D721Med (cell line): ENCODE data around the gene DAZAP1.

ENCODE experiments used
- DNase-seq: peaks from one replicate; pipeline ENCODE4 v3.0.0; 2011; ENCODE audit warnings: low spot score; ENCODE audit not compliant: insufficient read length
- FAIRE-seq: peaks from 2 replicates; lab custom pipeline; 2011; peaks lifted over from hg19 to GRCh38; lab: Jason Lieb, UNC
- TF ChIP-seq, protein P1 (sequence below): IDR thresholded peaks from 2 replicates; pipeline ENCODE4 v1.5.1; 2012; ENCODE audit warnings: mild to moderate bottlenecking, control low read depth; ENCODE audit not compliant: insufficient read depth; ENCODE audit errors: missing control alignments

DAZAP1 gene

DNA sequence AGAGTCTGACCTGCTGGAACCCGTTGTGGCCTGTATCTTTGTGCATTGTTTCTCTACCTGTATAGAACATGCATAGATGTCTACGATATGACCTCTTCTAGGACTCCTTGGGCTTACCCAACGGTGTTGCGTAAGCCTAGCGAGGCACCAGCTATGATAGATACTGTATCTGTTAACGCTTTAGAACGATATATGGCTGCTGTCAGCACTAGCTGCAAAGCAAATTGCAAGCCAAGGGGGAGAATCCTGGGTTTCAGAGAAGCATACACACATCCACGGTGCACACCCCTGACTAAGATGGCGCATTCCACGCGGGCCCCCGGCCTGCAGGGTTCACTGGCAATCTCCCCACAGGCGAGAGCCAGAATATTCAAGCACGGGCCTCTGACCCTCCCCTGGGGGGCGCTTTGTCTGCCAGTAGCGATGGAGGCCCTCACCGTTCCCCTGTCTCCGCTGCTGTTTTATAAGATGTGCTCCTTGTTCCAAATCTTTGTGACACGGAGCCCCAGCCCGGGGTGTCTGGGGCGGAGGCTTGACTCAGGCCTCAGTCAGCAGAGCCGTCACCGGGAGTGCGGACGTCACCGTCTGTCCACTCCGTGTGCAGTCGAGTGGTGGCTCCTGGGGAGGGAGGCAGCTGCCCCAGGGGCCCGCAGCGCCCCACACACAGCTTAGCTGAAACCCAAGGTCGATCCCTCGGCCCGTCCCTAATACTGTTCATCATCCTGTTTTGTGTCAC lies 17.9 kb downstream of the DAZAP1 start:
- TF ChIP-seq, protein P1, sequence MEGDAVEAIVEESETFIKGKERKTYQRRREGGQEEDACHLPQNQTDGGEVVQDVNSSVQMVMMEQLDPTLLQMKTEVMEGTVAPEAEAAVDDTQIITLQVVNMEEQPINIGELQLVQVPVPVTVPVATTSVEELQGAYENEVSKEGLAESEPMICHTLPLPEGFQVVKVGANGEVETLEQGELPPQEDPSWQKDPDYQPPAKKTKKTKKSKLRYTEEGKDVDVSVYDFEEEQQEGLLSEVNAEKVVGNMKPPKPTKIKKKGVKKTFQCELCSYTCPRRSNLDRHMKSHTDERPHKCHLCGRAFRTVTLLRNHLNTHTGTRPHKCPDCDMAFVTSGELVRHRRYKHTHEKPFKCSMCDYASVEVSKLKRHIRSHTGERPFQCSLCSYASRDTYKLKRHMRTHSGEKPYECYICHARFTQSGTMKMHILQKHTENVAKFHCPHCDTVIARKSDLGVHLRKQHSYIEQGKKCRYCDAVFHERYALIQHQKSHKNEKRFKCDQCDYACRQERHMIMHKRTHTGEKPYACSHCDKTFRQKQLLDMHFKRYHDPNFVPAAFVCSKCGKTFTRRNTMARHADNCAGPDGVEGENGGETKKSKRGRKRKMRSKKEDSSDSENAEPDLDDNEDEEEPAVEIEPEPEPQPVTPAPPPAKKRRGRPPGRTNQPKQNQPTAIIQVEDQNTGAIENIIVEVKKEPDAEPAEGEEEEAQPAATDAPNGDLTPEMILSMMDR: no peak
- FAIRE-seq: no peak
- no peak for DNase-seq

DNA sequence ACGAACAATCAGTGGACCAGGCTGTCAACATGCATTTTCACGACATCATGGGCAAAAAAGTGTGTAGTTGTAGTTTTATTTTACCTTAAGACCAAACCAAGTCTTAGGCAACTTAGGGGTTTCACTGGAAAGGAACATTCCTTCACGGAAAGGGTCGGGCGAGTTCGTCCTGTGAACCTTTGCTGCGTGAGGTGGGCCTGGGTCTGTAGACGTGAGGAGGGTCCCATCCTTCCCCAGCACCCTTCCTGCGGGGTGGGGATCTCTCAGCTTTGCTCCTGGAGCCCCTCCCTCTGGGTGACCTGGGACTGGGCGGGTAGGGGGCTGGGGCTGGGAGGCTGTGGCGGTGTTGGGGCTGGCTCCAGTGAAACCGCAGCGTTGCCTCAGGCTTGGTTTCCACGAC lies 18.5 kb downstream of the DAZAP1 start:
- TF ChIP-seq, protein P1: no peak
- FAIRE-seq (no peak), DNase-seq (no peak)

DNA sequence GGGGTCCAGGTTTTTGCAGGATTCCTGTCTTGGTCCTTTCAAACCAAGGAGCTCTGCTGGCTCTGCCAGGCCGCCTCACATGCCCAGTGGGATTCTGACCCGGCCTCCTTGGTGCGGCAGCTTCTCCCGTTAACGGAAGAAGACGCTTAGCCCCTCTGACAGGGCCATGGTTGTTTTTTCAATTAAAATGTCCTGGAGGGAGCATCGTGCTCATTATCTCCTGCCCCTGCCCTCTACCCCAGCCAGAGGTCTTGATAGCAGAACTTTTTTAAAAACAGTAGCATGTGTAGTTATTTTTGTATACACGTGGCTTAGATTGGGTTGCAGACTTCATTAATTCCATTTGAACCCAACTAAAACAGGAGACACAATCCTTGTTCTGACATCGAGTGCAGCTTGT lies 19.4 kb downstream of the DAZAP1 start:
- TF ChIP-seq, protein P1: no peak
- DNase-seq (no peak), FAIRE-seq (no peak)

DNA sequence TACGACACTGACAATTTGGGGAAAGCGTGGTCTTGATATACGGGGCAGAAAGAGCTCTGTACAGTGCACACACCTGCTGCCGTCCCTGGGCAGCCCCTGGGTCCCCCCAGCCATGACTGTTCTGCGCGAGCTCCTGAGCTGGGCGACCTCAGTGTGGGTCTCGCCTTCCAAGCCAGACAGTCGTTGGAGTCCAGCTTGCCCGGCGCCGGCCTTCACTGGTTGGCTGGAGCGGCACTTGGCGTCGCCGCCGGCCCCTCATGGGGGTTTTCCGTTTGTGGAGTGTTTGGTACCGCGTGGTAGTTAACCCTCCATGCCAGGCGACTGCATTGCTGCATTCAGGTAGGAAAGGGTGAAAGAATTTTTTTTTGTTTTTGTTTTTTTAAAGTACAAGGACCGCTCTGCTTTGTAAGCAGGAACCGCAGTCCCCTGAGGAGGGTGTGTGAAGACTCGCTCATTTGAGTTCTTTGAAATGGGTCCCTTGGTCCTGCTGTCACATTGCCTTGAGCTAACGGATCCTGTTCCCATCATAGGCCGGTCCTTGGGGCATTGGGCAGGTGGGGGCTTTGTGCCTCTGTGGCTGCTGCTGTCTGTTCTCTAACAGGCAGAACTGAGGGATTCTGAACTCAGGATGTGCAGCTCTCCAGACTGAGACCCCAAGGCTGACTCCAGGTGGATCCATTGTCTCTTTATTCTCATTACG lies 20.0 kb downstream of the DAZAP1 start:
- no peak for FAIRE-seq
- TF ChIP-seq, protein P1: no peak
- no peak for DNase-seq

DNA sequence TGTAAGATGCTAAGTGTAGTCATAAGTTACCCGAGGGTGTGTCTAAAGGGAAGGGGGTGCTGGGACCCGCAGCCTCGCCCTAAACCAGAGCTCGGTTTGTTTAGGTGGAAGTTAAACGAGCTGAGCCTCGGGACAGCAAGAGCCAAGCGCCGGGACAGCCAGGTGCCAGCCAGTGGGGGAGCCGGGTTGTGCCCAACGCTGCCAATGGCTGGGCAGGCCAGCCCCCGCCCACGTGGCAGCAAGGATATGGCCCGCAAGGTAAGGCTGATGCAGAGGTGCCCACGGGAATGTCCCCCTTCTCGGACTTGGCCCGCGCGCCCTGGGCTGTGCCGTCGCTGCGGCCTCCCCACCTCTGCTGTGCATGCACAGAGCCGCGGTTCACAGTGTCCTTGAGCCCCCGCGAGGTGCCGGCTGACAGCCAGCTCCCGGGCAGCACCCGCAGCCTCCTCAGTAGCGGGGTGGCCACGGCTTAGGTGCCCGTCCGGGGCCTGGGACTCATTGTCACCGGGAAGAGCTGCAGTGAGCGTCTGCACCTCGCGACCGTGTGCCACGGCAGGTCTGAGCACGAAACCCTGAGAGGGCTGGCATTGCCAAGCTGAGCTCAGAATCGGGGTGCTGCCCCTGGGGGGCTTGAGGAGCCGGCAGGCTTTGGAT lies 21.5 kb downstream of the DAZAP1 start:
- DNase-seq (no peak), FAIRE-seq (no peak)
- TF ChIP-seq, protein P1: no peak

DNA sequence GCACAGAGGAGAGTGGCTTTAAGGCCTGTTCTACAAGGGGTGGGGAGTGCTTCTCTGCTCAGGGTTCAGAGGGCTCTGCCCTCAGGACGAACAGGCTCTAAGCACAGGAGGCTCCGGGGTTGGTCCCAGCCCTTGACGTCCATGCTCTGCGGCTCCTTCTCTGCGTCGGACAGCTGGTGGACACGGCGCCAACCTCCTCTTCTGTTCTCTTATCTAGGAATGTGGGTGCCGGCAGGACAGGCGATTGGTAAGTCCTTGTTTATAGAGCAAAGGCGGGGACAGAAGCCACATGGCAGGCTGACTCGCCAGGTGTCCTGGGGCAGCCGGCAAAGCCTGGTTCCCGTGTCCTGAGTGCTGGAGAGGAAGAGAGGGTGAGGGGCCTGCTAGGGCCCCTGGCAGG lies 22.4 kb downstream of the DAZAP1 start:
- TF ChIP-seq, protein P1: no peak
- DNase-seq (no peak), FAIRE-seq (no peak)

DNA sequence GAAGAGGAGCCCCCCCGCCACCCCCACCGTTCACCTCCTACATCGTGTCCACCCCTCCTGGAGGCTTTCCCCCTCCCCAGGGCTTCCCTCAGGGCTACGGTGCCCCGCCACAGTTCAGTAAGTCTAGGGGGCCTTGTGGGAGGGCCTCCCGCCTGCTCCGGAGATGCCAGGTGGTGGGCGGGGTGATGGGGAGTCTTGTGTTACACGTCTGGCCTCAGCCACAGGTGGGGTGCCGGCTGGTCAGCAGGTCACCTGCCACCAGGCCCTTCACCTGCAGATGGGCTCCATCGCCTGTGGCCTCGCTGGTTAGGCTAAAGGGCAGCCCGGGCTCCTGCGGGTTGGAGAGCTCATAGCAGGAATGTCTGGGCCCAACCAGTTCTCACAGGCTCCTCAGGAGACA lies 22.9 kb downstream of the DAZAP1 start:
- TF ChIP-seq, protein P1: no peak
- no peak for FAIRE-seq
- no peak for DNase-seq
